Bronchial epithelial cell (primary cell): ENCODE measurements around the gene PLEKHM2. TPM values are rescaled to one million over a fixed set of nuclear protein-coding genes. Genes with fewer than 3 reads are reported as not detected.

Experiments used
- DNase-seq: peaks from one replicate; pipeline ENCODE4 v3.0.0-alpha.2; 2010; ENCODE audit warnings: low read depth
- FAIRE-seq: peaks from 2 replicates; lab custom pipeline; 2011; peaks lifted over from hg19 to GRCh38; lab: Jason Lieb, UNC
- H3K27me3 ChIP-seq: 2 replicates; pipeline ENCODE4 v1.5.1; 2011; ENCODE audit warnings: low read length; ENCODE audit not compliant: control insufficient read depth, insufficient read depth
- H3K36me3 ChIP-seq: 2 replicates; pipeline ENCODE4 v1.5.1; 2011; ENCODE audit warnings: low read length; ENCODE audit not compliant: control insufficient read depth, insufficient read depth
- H3K4me3 ChIP-seq: 2 replicates; pipeline ENCODE4 v1.5.1; 2011; ENCODE audit warnings: mild to moderate bottlenecking, low read depth, low read length, control low read depth
- CTCF ChIP-seq: IDR thresholded peaks from 2 replicates; pipeline ENCODE4 v1.5.1; 2011; ENCODE audit warnings: mild to moderate bottlenecking, moderate library complexity, low read length, control low read depth, inconsistent platforms; ENCODE audit not compliant: insufficient read depth, severe bottlenecking
- total RNA-seq: library from RNA; depleted of rRNA; stranded (reverse); fragments of >200 nt; gene quantifications from 2 replicates; pipeline ENCODE4 v1.2.1, GENCODE V29; 2014

Gene PLEKHM2
- total RNA-seq, 1 donor from 2014 or later: 60.6 TPM

GRCh38 chr1:15669864-15670263 is 14.3 kb upstream of the PLEKHM2 start:
- DNase-seq (no peak), FAIRE-seq (peak; percentile 13)
- Histone ChIP-seq H3K4me3 (no peak overlapping the region), H3K36me3 (no peaks in the 10 kb centered on the region), H3K27me3 (no peaks in the 10 kb centered on the region)
- no peak for TF ChIP-seq CTCF

GRCh38 chr1:15671430-15671829 is 12.7 kb upstream of the PLEKHM2 start:
- DNase-seq (no peak), FAIRE-seq (no peak)
- TF ChIP-seq CTCF: no peak

GRCh38 chr1:15674386-15675159 is 9.5 kb upstream of the PLEKHM2 start:
- Histone ChIP-seq H3K27me3 (no peaks in the 10 kb centered on the region), H3K4me3 (no peak overlapping the region), H3K36me3 (no peaks in the 10 kb centered on the region)
- TF ChIP-seq CTCF: no peak
- DNase-seq: no peak
- FAIRE-seq: no peak

More at GRCh38 chr1:15671430-15671829, 12.7 kb upstream of the PLEKHM2 start:
- Histone ChIP-seq H3K27me3 (no peaks in the 10 kb centered on the region), H3K4me3 (no peak overlapping the region), H3K36me3 (no peaks in the 10 kb centered on the region)

GRCh38 chr1:15676010-15676409 is 8.1 kb upstream of the PLEKHM2 start:
- no peak for FAIRE-seq
- Histone ChIP-seq H3K4me3 (no peak overlapping the region), H3K36me3 (no peaks in the 10 kb centered on the region), H3K27me3 (no peaks in the 10 kb centered on the region)
- no peak for DNase-seq
- TF ChIP-seq CTCF: no peak

- TF ChIP-seq CTCF: no peak
- no peaks in the 10 kb centered on the region for H3K27me3 ChIP-seq
- no peaks in the 10 kb centered on the region for H3K36me3 ChIP-seq
- H3K4me3 ChIP-seq: no peak overlapping the region
- FAIRE-seq (no peak), DNase-seq (no peak)
Measured at GRCh38 chr1:15676688-15677661, 7.1 kb upstream of the PLEKHM2 start.
